OCI-LY1 (cell line): ENCODE results near the gene SUPT3H.

Source experiments
- EZH2 ChIP-seq: fragments of 200-600 bp; sonication (generic), shearing (Covaris generic); IDR thresholded peaks from 2 replicates; pipeline ENCODE4 v1.8.0; 2017; ENCODE audit warnings: borderline replicate concordance, mixed run types, mild to moderate bottlenecking, antibody characterized with exemption, low read length, moderate library complexity, mixed read lengths
- TF ChIP-seq, protein P1 (sequence below): fragments of 200-600 bp; sonication (generic), shearing (Covaris generic); IDR thresholded peaks from 2 replicates; pipeline ENCODE4 v1.5.1; 2017; ENCODE audit warnings: mild to moderate bottlenecking, antibody characterized with exemption, low read length, moderate library complexity, mixed read lengths

DNA sequence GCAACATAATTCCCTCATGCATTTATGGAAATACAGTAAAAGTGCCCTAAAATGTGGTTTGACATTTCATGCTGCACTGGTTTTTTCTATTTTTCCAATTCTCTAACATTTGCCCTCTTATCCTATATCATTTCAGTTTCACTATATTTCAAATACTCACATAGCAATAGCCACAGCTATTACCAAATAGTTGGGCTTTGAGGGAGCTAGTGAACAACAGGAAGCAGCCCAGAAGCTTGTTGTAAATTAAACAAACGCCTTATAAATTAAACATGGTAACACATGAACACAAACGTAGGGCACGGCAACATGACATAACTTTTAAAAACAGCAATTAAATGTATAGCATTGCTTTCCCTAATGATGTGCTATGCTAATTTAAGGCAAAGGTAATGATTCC lies 521.3 kb downstream of the SUPT3H start:
- TF ChIP-seq, protein P1, sequence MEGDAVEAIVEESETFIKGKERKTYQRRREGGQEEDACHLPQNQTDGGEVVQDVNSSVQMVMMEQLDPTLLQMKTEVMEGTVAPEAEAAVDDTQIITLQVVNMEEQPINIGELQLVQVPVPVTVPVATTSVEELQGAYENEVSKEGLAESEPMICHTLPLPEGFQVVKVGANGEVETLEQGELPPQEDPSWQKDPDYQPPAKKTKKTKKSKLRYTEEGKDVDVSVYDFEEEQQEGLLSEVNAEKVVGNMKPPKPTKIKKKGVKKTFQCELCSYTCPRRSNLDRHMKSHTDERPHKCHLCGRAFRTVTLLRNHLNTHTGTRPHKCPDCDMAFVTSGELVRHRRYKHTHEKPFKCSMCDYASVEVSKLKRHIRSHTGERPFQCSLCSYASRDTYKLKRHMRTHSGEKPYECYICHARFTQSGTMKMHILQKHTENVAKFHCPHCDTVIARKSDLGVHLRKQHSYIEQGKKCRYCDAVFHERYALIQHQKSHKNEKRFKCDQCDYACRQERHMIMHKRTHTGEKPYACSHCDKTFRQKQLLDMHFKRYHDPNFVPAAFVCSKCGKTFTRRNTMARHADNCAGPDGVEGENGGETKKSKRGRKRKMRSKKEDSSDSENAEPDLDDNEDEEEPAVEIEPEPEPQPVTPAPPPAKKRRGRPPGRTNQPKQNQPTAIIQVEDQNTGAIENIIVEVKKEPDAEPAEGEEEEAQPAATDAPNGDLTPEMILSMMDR: no peak
- TF ChIP-seq EZH2: no peak
